HEK293 (cell line): Measurements from ENCODE around the gene TP53I3.

Experiments used
- CTCF ChIA-PET: fragments of 350-600 bp; formaldehyde crosslinking; extraction: SDS; loops from one replicate; lab custom pipeline; 2021; ENCODE audit warnings: antibody characterized with exemption; lab: Yijun Ruan, JAX
- POLR2A ChIA-PET: fragments of 300-600 bp; formaldehyde crosslinking; extraction: SDS; loops from one replicate; lab custom pipeline; 2020; ENCODE audit warnings: antibody characterized with exemption, inconsistent platforms; lab: Yijun Ruan, JAX
- H3K27ac ChIP-seq: fragments of 200-500 bp; sonication (Bioruptor generic); 2 replicates; pipeline ENCODE4 v1.5.1; 2014; ENCODE audit warnings: low read depth, low read length, control low read depth, inconsistent platforms; ENCODE audit errors: extremely low read depth
- H3K36me3 ChIP-seq, 2 experiments: fragments of 200-500 bp in 1 of 2; sonication (Bioruptor generic) in 1 of 2; 1 replicate in 1 of 2; 2 replicates in 1 of 2; pipeline ENCODE4 v1.5.1; 2014 to 2017; ENCODE audit warnings: inconsistent platforms in 2 of 2, low read length in 2 of 2; ENCODE audit not compliant: control insufficient read depth in 2 of 2, insufficient read depth in 1 of 2
- H3K4me1 ChIP-seq: fragments of 200-500 bp; sonication (Bioruptor generic); 2 replicates; pipeline ENCODE4 v1.5.1; 2014; ENCODE audit warnings: mild to moderate bottlenecking, low read length, inconsistent platforms; ENCODE audit not compliant: control insufficient read depth, insufficient read depth
- H3K4me3 ChIP-seq: 2 replicates; pipeline ENCODE4 v1.5.1; 2011; ENCODE audit warnings: low read depth, mild to moderate bottlenecking, control low read depth, low read length, moderate library complexity
- H3K9me3 ChIP-seq: fragments of 200-500 bp; sonication (Bioruptor generic); 2 replicates; pipeline ENCODE4 v1.5.1; 2014; ENCODE audit warnings: low read depth, low read length, inconsistent platforms; ENCODE audit not compliant: control insufficient read depth, insufficient read depth
- BCL11A ChIP-seq: fragments of 450-650 bp; formaldehyde crosslinking; IDR thresholded peaks from 2 replicates; pipeline ENCODE4 v1.5.1; 2016; ENCODE audit warnings: low read depth, missing biosample characterization, missing genetic modification characterization
- HOXC10 ChIP-seq: sonication (generic); formaldehyde crosslinking; IDR thresholded peaks from 2 replicates; pipeline ENCODE4 v1.8.1; 2023; ENCODE audit warnings: mild to moderate bottlenecking, missing genetic modification reagents
- MYNN ChIP-seq: fragments of 450-650 bp; formaldehyde crosslinking; IDR thresholded peaks from 2 replicates; pipeline ENCODE4 v1.5.1; 2016; ENCODE audit warnings: missing biosample characterization, missing genetic modification characterization, borderline replicate concordance
- SETDB1 ChIP-seq: IDR thresholded peaks from one replicate; pipeline ENCODE4 v1.6.1; 2017; ENCODE audit warnings: mild to moderate bottlenecking, low read length, moderate library complexity, mixed read lengths; ENCODE audit not compliant: insufficient read length
- TCF7L2 ChIP-seq: IDR thresholded peaks from 2 replicates; pipeline ENCODE4 v1.6.1; 2011; ENCODE audit warnings: low read depth, mild to moderate bottlenecking, inconsistent platforms, low read length, moderate library complexity, borderline replicate concordance
- YY2 ChIP-seq: fragments of 450-650 bp; formaldehyde crosslinking; IDR thresholded peaks from 2 replicates; pipeline ENCODE4 v1.5.1; 2016; ENCODE audit warnings: missing biosample characterization, missing genetic modification characterization
- ZBTB21 ChIP-seq: fragments of 450-650 bp; formaldehyde crosslinking; IDR thresholded peaks from 2 replicates; pipeline ENCODE4 v1.5.1; 2017; ENCODE audit warnings: missing biosample characterization, missing genetic modification characterization
- ZBTB7A ChIP-seq: fragments of 450-650 bp; formaldehyde crosslinking; IDR thresholded peaks from 2 replicates; pipeline ENCODE4 v1.5.1; 2016; ENCODE audit warnings: low read depth, missing biosample characterization, missing genetic modification characterization
- ZNF16 ChIP-seq: fragments of 450-650 bp; formaldehyde crosslinking; IDR thresholded peaks from 2 replicates; pipeline ENCODE4 v1.5.1; 2016; ENCODE audit warnings: low read depth, missing biosample characterization, missing genetic modification characterization
- ZNF221 ChIP-seq: fragments of 450-650 bp; formaldehyde crosslinking; IDR thresholded peaks from 2 replicates; pipeline ENCODE4 v1.5.1; 2017; ENCODE audit warnings: missing biosample characterization, missing genetic modification characterization, borderline replicate concordance
- ZNF354C ChIP-seq: fragments of 450-650 bp; formaldehyde crosslinking; IDR thresholded peaks from 2 replicates; pipeline ENCODE4 v1.5.1; 2016; ENCODE audit warnings: missing biosample characterization, missing genetic modification characterization, low read depth, borderline replicate concordance
- ZNF362 ChIP-seq: fragments of 450-650 bp; formaldehyde crosslinking; IDR thresholded peaks from 2 replicates; pipeline ENCODE4 v1.5.1; 2016; ENCODE audit warnings: missing biosample characterization, missing genetic modification characterization
- ZNF529 ChIP-seq: fragments of 450-650 bp; formaldehyde crosslinking; IDR thresholded peaks from 2 replicates; pipeline ENCODE4 v1.5.1; 2017; ENCODE audit warnings: missing genetic modification characterization, missing biosample characterization; ENCODE audit not compliant: insufficient replicate concordance
- ZNF544 ChIP-seq: fragments of 450-650 bp; formaldehyde crosslinking; IDR thresholded peaks from 2 replicates; pipeline ENCODE4 v1.5.0; 2017; ENCODE audit warnings: missing biosample characterization, missing genetic modification characterization
- ZNF548 ChIP-seq: fragments of 450-650 bp; formaldehyde crosslinking; IDR thresholded peaks from 2 replicates; pipeline ENCODE4 v1.5.1; 2016; ENCODE audit warnings: missing biosample characterization, missing genetic modification characterization
- ZNF555 ChIP-seq: fragments of 450-650 bp; formaldehyde crosslinking; conservative IDR thresholded peaks from 2 replicates; pipeline ENCODE4 v1.5.1; 2017; ENCODE audit warnings: missing biosample characterization, mild to moderate bottlenecking, missing genetic modification characterization, inconsistent platforms
- ZNF558 ChIP-seq: fragments of 450-650 bp; formaldehyde crosslinking; IDR thresholded peaks from 2 replicates; pipeline ENCODE4 v1.5.1; 2016; ENCODE audit warnings: missing biosample characterization, missing genetic modification characterization
- ZNF600 ChIP-seq: fragments of 450-650 bp; formaldehyde crosslinking; IDR thresholded peaks from 2 replicates; pipeline ENCODE4 v1.5.1; 2016; ENCODE audit warnings: missing biosample characterization, missing genetic modification characterization
- TF ChIP-seq, protein P1 (sequence below): fragments of 450-650 bp; formaldehyde crosslinking; IDR thresholded peaks from 2 replicates; pipeline ENCODE4 v1.5.1; 2016; ENCODE audit warnings: missing biosample characterization, missing genetic modification characterization
- TF ChIP-seq, protein P2 (sequence below): fragments of 450-650 bp; formaldehyde crosslinking; IDR thresholded peaks from 2 replicates; pipeline ENCODE4 v1.5.1; 2016; ENCODE audit warnings: missing biosample characterization, missing genetic modification characterization, borderline replicate concordance
- TF ChIP-seq, protein P3 (sequence below): sonication (generic); formaldehyde crosslinking; IDR thresholded peaks from 2 replicates; pipeline ENCODE4 v1.8.1; 2022; ENCODE audit warnings: mild to moderate bottlenecking, moderate library complexity, missing genetic modification reagents

Gene TP53I3

GRCh38 chr2:24107336-24107735 is 22.7 kb upstream of the TP53I3 start:
- POLR2A ChIA-PET = no interaction called here
- no peaks in the 10 kb centered on the region for H3K4me1 ChIP-seq
- CTCF ChIA-PET = interaction anchor here (0.7 to 1.5 kb wide), 3 partner anchors 23 to 121 kb away, joined by 3 to 6 read pairs (median 3); partner anchors contain the start of gene TP53I3
- no peak overlapping the region for H3K27ac ChIP-seq
- H3K9me3 ChIP-seq = no peaks in the 10 kb centered on the region
- no peak for TF ChIP-seq BCL11A
- TF ChIP-seq YY2 (tag by site-specific recombination) = no peak
- H3K4me3 ChIP-seq = no peak overlapping the region
- H3K36me3 ChIP-seq = no peaks in the 10 kb centered on the region

DNA sequence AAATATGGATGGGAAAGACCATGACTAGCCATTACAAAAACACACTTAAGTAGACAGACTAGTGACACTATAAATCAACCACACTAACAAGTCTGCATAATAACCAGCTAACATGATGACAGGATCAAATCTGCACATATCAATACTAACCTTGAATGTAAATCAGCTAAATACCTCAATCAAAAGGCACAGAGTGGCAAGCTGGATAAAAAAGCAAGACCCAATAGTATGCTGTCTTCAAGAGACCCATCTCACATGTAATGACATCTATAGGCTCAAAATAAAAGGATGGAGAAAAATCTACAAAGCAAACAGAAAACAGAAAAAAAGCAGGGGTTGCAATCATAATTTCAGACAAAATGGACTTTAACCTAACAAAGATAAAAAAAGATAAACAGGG is 22.2 kb upstream of the TP53I3 start:
- POLR2A ChIA-PET = interaction anchor here (0.5 kb wide), 1 partner anchor 59 kb away, joined by 5 read pairs; no protein-coding TSS in a partner anchor
- CTCF ChIA-PET = interaction anchor here (0.7 to 1.5 kb wide), 3 partner anchors 20 to 85 kb away, joined by 3 to 6 read pairs (median 3); partner anchors contain the start of gene TP53I3

DNA sequence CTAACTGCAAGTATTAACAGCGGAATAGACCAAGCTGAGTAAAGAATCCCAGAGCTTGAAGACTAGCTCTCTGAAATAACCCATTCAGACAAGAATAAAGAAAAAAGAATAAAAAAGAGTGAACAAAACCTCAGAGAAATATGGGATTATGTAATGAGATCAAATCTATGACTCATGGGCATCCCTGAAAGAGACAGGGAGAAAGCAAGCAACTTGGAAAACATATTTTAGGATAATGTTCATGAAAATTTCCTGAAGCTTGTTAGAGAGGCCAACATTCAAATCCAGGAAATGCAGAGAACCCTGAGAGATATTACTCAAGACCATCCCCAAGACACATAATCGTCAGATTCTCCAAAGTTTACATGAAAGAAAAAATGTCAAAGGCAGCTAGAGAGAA is 21.2 kb upstream of the TP53I3 start:
- H3K27ac ChIP-seq = no peak overlapping the region
- ChIA-PET POLR2A (no interaction called here), CTCF (interaction anchor here (0.6 to 1.0 kb wide), 4 partner anchors 19 to 56 kb away, joined by 3 to 4 read pairs (median 3); no protein-coding TSS in a partner anchor)
- no peak overlapping the region for H3K4me3 ChIP-seq
- H3K36me3 ChIP-seq = no peaks in the 10 kb centered on the region
- no peaks in the 10 kb centered on the region for H3K4me1 ChIP-seq
- no peaks in the 10 kb centered on the region for H3K9me3 ChIP-seq
- TF ChIP-seq ZNF544 (tag by site-specific recombination) = no peak
- TF ChIP-seq ZNF354C = no peak
- TF ChIP-seq ZNF555 (tag by site-specific recombination) = no peak
- no peak for TF ChIP-seq ZNF16
- no peak for TF ChIP-seq MYNN (tag by site-specific recombination)
- no peak for TF ChIP-seq HOXC10 (CRISPR knock-in tag)
- no peak for TF ChIP-seq ZNF362 (tag by site-specific recombination)
- TF ChIP-seq, protein P1, sequence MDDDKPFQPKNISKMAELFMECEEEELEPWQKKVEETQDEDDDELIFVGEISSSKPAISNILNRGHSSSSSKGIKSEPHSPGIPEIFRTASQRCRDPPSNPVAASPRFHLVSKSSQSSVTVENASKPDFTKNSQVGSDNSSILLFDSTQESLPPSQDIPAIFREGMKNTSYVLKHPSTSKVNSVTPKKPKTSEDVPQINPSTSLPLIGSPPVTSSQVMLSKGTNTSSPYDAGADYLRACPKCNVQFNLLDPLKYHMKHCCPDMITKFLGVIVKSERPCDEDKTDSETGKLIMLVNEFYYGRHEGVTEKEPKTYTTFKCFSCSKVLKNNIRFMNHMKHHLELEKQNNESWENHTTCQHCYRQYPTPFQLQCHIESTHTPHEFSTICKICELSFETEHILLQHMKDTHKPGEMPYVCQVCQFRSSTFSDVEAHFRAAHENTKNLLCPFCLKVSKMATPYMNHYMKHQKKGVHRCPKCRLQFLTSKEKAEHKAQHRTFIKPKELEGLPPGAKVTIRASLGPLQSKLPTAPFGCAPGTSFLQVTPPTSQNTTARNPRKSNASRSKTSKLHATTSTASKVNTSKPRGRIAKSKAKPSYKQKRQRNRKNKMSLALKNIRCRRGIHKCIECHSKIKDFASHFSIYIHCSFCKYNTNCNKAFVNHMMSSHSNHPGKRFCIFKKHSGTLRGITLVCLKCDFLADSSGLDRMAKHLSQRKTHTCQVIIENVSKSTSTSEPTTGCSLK (tag by site-specific recombination) = no peak
- TF ChIP-seq ZNF529 (tag by site-specific recombination) = no peak
- no peak for TF ChIP-seq ZNF548 (tag by site-specific recombination)
- no peak for TF ChIP-seq ZNF221 (tag by site-specific recombination)

More for the DNA sequence above, 22.2 kb upstream of the TP53I3 start:
- TF ChIP-seq, protein P2, sequence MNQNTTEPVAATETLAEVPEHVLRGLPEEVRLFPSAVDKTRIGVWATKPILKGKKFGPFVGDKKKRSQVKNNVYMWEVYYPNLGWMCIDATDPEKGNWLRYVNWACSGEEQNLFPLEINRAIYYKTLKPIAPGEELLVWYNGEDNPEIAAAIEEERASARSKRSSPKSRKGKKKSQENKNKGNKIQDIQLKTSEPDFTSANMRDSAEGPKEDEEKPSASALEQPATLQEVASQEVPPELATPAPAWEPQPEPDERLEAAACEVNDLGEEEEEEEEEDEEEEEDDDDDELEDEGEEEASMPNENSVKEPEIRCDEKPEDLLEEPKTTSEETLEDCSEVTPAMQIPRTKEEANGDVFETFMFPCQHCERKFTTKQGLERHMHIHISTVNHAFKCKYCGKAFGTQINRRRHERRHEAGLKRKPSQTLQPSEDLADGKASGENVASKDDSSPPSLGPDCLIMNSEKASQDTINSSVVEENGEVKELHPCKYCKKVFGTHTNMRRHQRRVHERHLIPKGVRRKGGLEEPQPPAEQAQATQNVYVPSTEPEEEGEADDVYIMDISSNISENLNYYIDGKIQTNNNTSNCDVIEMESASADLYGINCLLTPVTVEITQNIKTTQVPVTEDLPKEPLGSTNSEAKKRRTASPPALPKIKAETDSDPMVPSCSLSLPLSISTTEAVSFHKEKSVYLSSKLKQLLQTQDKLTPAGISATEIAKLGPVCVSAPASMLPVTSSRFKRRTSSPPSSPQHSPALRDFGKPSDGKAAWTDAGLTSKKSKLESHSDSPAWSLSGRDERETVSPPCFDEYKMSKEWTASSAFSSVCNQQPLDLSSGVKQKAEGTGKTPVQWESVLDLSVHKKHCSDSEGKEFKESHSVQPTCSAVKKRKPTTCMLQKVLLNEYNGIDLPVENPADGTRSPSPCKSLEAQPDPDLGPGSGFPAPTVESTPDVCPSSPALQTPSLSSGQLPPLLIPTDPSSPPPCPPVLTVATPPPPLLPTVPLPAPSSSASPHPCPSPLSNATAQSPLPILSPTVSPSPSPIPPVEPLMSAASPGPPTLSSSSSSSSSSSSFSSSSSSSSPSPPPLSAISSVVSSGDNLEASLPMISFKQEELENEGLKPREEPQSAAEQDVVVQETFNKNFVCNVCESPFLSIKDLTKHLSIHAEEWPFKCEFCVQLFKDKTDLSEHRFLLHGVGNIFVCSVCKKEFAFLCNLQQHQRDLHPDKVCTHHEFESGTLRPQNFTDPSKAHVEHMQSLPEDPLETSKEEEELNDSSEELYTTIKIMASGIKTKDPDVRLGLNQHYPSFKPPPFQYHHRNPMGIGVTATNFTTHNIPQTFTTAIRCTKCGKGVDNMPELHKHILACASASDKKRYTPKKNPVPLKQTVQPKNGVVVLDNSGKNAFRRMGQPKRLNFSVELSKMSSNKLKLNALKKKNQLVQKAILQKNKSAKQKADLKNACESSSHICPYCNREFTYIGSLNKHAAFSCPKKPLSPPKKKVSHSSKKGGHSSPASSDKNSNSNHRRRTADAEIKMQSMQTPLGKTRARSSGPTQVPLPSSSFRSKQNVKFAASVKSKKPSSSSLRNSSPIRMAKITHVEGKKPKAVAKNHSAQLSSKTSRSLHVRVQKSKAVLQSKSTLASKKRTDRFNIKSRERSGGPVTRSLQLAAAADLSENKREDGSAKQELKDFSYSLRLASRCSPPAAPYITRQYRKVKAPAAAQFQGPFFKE (tag by site-specific recombination) = no peak
- TF ChIP-seq ZNF600 (tag by site-specific recombination) = no peak
- TF ChIP-seq TCF7L2 = no peak
- no peak for TF ChIP-seq ZBTB21
- peak; percentile 53; the same call in 1 of the 2 replicates for TF ChIP-seq ZNF558
- no peak for TF ChIP-seq ZBTB7A (tag by site-specific recombination)
- TF ChIP-seq, protein P3, sequence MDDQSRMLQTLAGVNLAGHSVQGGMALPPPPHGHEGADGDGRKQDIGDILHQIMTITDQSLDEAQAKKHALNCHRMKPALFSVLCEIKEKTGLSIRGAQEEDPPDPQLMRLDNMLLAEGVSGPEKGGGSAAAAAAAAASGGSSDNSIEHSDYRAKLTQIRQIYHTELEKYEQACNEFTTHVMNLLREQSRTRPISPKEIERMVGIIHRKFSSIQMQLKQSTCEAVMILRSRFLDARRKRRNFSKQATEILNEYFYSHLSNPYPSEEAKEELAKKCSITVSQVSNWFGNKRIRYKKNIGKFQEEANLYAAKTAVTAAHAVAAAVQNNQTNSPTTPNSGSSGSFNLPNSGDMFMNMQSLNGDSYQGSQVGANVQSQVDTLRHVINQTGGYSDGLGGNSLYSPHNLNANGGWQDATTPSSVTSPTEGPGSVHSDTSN (CRISPR knock-in tag) = no peak
- TF ChIP-seq SETDB1 = peak; percentile 68
- H3K4me1 ChIP-seq = no peaks in the 10 kb centered on the region
- H3K4me3 ChIP-seq = no peak overlapping the region
- no peaks in the 10 kb centered on the region for H3K9me3 ChIP-seq
- H3K27ac ChIP-seq = no peak overlapping the region
- no peaks in the 10 kb centered on the region for H3K36me3 ChIP-seq
